Thyroid gland (tissue), 4 donors: ENCODE measurements around the gene CAV3. TPM values are rescaled to one million over a fixed set of nuclear protein-coding genes. Genes with fewer than 3 reads are reported as not detected.

ENCODE experiments used
- total RNA-seq, 4 donors: library from RNA; depleted of rRNA; stranded (reverse); fragments of >200 nt; gene quantifications; one replicate each; pipeline ENCODE4 v1.2.3, GENCODE V29; 2016

The CAV3 gene
- total RNA-seq, 4 donors from 2014 or later: not detected

Other genes with a start within 250 kb of the CAV3 start
- 10 to 100 TPM; 13.9 to 64.6 (median 25.6) TPM for gene LMCD1, start 232.0 kb upstream of the CAV3 start, total RNA-seq
- 1 to 10 TPM in 1 of 4 donors, under 1 TPM in 2, not detected in 1; 0.11 to 1.0 (median 0.42) TPM for gene SSUH2, start 89.0 kb upstream of the CAV3 start, total RNA-seq
- under 1 TPM; 0.13 to 0.56 (median 0.39) TPM for gene OXTR, start 35.8 kb downstream of the CAV3 start, total RNA-seq
- 10 to 100 TPM in 3 of 4 donors, 1 to 10 TPM in 1; 9.6 to 18.4 (median 10.5) TPM for gene RAD18, start 229.7 kb downstream of the CAV3 start, total RNA-seq